HG03060 (cell line): ENCODE results near the gene SEMA3E.
"Not testable (repeated sequence)": the region's sequence is repeated elsewhere in the genome, so short reads cannot be mapped to it uniquely, and the experiment has no call there.

Experiments used
- ATAC-seq: cut with Tn5 transposase; IDR thresholded peaks from one replicate; pipeline ENCODE4 v1.9.1; 2021; ENCODE audit warnings: low read depth, moderate number of reproducible peaks; ENCODE audit not compliant: unreplicated experiment

The SEMA3E gene

DNA sequence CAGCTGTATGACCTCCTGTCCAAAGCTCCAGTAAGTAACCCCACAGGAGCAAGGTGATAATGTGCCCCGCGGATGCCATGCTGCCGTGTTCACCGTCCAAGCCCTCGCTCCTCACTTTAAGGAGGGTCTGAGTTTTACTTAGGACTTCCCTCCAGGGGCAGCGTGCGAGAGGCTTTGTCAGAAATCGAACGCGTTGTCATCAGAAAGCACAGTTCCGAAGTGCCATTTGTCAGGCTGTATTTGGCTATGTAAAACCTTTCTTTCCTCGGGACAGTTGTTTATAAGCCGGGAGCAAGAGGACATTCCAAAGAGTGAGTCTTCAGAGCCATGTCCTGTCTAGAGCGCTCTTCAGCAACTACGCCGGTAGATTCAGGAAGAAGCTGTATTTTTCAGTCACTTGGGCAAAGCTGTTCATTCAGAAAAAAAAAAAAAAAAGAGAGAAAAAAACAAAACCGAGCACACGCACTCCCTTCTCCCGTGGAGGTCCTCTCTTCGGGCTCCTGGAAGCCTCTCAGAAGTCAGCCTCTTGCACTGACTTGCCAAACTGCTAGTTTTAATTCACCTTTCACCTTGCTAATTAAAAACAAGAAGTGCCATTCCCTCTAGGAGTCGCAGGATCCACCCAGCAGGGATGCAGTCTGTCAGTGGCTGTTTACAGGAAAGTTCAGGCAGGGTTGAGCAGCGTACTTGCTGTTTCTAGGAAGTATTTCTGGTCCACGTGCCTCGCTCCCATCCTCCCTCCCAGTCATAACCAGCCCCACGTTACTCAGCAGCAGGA lies at the start of gene SEMA3E:
Gene SEMA3E, minus strand, starts transcription at position 676 of the 778 bp plus-strand sequence.
- no peak for ATAC-seq

DNA sequence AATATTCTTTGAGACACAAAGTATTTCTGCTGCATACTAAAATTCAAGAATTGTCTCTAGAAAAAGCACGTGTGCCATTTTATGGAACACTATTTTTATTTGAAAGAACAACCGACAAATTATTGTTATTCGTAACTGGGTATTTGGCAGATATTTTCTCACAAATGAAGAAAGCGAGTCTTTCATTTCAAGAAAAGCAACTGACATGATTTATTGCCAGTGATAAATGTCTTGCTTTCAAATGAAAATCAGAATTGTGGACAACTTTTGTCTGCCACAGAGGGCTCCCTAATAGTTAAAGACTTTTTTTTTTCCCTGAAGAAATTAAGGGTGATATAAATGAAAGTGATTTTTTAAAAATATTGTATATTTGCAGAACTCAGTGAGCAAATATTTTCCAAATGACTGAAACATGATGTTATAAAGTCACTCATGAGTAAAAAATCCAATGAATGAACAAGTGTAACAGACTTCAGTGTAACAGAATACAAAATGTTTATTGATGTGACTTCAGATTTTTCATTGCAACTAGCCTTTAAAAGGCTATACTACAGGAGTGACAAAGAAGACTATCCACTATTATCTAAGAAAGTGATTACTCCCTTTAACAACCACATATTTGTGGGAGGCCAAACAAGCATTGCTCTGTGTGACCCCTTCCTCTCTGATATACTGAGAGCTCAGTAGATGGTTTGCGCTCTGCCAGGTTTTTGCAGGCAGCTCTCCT lies 49.0 kb upstream of the SEMA3E start:
- no peak for ATAC-seq

DNA sequence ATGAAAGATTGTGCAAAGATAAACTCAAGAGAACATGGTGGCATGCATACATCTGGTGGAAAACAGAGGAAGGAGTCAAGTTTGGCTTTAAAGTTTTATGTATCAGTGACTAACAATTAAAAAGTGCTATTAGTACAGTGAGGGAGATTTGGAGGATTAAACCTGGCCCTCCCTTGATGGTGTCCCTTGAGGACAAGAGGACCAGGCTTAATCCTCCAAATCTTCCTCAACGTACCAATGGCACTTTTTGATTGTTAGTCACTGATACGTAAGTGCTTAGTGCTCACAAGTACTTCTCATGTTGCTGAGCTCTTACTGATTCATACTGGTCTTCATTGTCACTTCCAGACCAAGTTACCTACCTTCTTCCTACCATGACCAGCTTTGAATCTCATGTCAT lies 47.2 kb upstream of the SEMA3E start:
- ATAC-seq, result no peak

DNA sequence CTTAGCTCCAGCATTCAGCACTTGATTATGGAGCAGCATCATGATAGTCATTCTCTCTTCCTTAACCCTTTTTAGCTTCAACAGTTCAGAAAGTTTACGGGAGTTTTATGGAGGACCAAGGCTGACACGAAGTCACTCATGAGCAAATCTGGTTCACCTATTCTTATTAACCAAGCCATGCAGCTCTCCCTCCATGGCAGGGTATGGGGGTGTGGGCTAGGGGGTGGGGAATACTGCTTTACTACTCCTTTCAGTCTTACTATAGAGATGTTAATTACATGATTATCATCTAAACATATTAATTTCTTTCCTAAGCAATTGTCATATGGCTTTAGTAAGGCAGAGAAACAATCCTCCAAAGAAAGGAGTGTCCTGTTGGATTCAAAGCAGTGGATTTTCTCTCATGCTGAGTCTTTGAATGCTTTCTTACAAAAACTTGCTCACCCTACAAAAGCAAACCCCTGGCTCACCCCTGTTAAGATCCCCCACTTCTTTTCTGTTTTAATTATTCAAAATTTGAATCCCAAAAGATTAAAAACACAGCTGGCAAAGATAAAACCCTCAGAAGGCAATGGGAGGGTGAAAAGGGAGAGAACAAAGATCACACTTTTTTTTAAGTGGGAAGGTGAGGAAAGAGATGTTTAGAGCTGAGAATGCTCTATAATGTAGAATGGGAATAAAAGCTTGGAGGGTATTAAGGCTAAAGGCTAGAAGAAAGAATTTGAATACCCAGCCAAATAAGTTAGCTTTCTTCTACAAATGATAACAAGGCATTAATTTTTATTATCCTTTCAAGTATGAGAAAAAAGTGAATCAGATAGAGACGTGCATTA lies 46.4 kb upstream of the SEMA3E start:
- no peak for ATAC-seq

DNA sequence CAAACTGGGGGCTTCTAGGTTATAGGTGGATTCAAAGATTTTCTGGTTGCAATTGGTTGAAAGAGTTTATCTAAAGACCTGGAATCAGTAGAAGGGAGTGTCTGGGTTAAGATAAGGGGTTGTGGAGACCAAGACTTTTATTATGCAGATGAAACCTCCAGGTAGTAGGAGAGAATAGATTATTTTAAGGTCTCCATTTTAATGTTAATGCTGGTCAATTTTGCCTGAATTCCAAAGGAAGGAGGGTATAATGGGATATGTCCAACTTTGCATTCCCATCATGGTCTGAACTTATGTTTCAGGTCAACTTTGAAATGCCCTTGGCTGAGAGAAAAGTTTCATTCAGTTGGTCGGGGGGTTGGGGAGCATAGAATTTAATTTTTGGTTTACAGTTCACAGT lies 44.3 kb upstream of the SEMA3E start:
- ATAC-seq, result no peak

DNA sequence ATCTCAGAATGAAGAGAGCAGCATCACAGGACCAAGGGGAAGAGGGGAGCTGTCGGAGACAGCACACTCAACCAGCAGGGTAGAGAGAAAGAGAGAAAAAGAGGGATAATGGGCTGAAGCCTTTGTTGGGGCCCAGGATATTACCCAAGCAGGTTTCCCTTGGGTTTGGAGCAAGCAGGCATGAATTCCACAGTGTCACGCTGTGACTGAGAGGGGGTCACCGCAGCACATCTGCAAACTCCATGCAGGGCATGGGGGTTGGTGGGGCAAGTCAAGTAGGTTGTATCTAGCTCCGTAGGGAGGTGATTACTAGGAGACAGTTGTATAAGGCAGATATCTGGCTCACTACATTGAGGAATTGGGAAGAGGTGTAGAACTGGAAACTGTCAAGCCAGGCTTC lies 42.2 kb upstream of the SEMA3E start:
- ATAC-seq, result no peak

DNA sequence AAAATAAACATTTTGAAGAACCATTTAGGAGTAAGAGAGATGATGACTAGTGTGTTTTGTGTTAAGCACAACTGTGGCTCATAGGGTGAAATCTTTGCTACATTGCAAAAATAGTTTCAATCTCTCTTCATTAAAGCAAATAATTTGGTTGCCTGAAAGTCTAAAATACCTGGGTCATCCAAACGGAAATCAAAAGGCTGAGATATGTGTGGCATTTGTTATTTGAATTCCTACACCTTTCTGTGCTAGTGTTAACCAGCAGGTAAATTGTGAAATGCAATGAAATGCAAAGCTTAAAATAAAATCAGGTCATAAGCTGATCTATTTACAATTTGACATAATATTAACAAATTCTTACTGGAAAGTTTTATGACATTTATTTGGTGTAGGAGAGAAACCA lies 40.9 kb upstream of the SEMA3E start:
- ATAC-seq, result no peak

DNA sequence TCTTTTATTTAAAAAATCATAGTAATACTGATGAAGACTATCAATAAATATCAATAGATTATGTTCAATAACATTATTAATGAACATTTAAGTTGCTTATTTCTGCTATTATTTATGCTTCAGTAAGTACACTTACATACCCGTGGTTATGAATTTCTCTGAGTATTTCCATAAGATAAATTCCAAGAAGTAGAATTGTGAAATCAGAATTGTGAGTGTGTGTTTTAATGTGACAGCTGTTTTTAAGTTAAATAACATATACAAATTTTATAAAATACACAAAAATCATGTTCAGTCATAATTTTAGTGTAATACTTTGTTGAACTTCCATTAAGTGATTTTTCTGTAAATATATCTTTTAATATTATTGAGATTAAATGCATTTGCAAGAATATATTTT lies 37.5 kb upstream of the SEMA3E start:
- ATAC-seq, result no peak

DNA sequence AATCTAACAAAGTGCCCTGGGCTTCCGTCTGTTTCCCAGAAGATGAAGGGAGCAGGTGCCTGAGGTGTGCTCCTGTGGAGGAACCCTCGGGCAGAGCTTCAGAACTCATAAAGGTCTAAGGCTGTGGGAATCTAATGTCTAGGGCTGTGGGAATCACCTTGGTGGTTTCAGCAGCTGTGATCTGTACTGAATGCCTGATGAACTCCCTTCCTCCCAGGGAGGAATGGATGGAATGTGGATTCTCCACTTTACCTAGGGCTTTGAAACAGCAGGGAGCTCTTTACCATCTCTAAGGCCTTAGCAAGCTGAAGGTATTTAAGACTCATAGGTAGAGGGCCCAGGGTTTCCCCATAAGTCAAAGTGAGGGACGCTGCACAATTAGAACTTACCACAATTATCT lies 36.0 kb upstream of the SEMA3E start:
- no peak for ATAC-seq

DNA sequence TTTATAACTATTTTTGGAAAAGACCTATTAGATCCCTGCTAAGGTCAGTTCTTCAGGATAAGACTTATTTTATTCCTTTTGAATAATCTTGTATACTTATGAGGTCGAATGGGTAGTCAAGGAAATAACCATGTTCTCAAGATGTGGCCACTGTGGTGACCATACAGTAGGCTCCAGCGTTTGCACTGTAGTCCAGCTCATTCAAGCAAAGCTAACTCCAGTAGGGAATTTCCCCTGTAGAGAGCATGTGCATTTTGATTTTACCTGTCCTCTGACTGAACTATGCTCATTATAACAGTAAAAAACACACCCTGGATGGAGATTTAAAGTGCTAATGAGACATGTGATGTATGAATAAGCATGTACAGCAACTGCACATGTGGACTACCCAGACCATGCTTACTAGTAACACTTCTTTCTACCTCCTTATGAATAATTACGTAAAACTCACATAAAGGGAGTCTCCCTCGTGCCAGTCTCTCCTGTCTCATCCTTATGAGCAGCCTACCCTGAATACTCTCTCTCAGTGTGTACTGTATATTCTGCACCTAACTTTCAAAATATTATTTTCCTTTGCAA lies 32.4 kb upstream of the SEMA3E start:
- no peak for ATAC-seq

DNA sequence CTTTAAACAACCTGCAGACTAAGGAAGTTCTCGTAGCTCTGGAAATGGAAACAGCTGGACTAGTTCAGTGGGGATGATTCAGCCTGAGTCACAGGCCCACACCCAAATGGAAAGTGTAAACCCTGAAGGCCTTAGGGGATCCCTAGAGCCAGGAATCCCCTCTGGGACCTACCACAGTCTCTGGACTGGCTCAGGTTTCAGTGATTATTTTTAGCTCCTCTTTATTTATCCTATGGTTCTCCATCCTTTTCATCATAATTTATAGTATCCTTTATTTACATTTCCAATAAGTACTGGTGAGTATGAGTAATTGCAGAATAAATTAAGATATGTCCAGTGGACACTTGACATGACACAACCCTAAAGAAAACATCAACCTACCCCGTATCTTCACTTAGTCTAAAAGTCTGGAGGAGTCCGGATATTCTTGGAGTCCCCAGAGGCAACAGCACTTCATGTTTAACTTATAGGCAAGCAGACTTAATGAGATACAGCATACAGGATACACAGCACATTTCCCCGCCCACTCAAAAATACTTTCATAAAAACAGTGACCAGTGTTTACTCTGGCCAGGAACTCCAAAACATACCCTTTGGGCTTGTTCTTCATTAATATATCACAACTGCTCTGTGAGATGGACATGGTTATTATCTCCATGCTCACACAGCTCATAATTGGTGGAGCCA lies 28.4 kb upstream of the SEMA3E start:
- no peak for ATAC-seq

DNA sequence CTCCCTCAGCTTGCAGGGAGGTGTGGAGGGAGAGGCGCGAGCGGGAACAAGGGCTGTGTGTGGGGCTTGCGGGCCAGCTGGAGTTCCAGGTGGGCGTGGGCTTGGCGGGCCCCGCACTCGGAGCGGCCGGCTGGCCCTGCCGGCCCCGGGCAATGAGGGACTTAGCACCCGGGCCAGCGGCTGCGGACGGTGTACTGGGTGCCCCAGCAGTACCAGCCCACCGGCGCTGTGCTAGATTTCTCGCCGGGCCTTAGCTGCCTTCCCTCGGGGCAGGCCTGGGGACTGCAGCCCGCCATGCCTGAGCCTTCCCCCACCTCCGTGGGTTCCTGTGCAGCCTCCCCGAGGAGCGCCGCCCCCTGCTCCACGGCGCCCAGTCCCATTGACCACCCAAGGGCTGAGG lies 24.4 kb upstream of the SEMA3E start:
- ATAC-seq, result not testable (repeated sequence)

DNA sequence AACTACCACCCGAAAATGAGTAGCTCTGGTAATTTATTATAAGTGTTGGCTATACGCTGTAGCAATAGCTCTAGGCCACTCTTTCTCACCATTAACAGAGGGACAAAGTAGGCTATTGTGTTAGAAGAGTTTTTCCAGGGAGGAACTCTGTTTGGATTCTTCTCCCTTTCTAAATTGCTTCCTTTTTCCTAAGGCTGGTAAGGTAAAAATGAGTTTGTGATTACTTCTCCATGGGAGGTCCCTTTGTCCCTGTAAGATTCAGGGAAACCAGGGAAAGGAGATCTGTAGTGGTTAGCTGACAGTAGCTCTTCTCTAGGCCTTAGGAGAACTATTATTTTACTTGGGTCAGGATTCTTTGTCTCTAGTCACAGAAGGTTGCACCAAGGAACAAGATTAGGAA lies 23.2 kb upstream of the SEMA3E start:
- no peak for ATAC-seq

DNA sequence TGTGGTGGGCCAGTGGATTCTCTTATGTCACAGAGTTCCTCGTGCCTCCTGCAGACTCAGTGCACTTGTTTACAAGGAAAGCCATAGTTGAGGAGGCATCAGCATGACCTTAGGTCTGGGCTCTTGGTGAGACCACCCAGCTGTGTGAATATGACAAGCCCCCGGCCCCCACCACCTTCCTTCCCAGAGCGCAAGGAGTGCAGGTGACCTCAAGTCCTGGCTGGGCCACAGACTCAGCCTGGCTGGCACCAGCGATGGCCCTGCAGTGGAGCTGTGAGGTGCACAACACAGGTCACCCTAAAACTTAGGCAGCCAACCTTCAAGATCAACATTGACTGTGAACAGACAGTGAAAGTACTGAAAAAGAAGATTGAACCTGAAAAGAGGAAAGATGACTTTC lies 14.2 kb upstream of the SEMA3E start:
- ATAC-seq, result no peak

DNA sequence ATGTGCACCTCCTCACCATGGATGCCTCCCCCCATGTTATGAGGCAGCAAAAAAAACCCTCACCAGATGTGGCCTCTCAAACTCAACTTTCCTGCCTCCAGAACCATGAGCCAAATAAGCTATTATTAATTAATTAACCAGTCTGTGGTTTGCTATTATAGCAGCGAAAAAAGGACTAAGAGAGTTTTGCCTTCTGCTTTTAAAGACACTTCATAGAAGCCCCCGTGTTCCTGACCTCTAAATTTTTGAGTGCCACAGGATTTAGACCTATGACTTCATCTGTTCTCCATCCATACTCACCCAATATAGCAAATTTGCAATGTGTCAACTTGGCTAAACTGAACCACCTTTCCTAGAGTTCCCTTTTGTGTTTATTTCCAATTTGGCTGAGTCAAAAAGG lies 9.2 kb upstream of the SEMA3E start:
- ATAC-seq, result no peak

DNA sequence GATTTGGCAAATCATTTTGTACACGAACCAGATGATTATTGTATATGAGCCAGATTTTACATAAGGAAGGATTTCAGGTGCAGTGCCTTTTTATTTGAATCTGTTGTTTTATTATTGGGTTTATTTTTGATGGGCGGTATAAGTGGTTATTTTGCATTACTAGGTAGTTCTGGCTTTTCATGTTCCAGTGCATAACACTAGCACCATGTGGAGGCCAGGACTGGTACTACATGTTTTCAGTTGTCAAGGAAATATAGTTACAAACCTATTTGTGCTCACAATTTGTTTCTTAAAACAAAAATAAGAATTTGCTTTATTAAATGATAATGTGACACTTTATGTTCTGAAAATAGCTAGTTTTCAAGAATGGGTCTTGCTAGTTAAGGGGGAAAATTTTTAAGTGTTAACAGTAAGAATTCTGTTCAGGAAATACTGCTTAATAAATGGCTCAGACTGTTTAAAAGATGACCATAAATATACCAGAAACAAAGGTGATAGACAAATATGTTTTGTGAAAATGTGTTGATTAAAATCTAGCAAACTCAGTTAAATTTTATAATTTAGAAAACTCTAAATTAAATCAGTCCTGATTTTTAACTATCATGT lies 7.1 kb upstream of the SEMA3E start:
- ATAC-seq, result peak; percentile 86

DNA sequence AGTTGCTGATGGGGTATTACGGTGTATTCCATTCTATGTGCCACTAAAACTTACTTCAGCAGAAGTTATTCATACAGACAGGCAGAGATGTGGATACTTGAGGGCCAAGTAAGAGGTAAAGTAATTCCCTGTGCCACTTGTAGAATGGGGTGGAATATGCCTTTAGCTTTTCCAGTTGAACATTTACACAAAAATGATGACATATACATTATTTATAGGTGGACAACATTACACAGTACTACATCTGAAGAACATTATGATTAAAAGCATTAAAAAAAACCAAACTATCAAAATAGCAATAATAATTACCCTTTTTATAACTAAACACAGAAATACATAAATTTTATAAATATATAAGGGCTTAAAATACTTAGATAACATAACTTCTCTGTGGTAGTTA lies 3.5 kb upstream of the SEMA3E start:
- no peak for ATAC-seq

DNA sequence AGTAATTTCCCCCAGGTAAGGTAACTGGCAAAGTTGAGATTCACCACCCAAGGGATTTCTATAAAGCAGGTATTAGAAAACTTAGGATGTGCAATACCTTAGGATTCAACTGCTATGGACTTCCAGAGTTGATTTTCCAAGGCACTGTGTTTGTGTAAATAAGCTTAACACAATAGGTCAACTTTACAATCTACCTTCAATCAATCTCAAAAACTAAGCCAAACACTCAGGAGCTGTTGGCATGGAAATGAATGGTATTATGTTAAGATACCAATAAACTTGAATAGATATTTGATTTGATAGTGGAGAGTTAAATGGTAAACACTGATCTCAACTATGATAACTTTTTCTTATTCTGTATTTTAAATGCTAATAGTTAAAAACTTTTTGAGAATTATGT lies 762 bp upstream of the SEMA3E start:
- no peak for ATAC-seq

DNA sequence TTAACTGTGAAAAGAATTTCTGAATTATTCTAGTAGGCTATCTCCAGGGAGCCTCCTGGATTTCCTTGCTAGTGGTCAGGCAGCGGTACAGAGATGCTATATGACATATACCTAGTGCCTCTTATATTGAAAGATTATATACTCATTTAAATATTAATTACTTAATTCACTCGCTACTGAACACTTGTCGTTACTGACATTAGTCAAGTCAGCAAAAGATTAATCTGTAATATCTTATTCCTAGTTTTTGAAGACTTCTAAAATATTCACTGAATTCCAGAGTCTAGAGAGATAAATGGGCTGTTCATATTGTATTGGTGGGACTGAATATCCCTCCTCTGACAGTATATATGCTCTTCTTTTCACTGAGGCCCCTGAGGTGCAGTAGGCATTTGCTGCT lies 2.9 kb downstream of the SEMA3E start:
- ATAC-seq, result no peak

DNA sequence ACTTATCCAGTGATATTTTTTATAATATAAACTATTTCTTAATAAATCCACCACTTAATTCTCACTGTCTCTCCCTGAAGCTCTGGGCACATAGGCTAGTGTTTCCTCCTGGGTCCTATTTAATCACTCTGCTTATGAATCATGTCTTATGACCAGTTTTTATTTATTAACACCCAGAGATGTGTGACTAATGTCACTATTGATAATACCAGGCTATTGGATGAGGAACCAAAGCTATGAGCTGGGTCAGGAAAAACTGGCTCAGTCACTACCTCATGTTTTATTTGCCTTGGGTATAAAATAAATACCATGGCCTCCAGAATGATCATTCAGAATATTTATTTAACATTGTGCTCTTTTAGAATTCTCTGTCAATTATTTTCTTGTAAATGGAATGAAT lies 5.2 kb downstream of the SEMA3E start:
- no peak for ATAC-seq
